Colonic mucosa (tissue), 4 donors: ENCODE measurements around the gene TJP2. TPM values are rescaled to one million over a fixed set of nuclear protein-coding genes. Genes with fewer than 3 reads are reported as not detected.

Experiments used
- DNase-seq: peaks from one replicate; pipeline ENCODE4 v3.0.0-alpha.2; 2020
- H3K27ac ChIP-seq: fragments of 200-600 bp; one replicate; pipeline ENCODE4 v1.8.0; 2021
- H3K27me3 ChIP-seq: fragments of 200-600 bp; one replicate; pipeline ENCODE4 v1.8.0; 2021
- H3K36me3 ChIP-seq: fragments of 200-600 bp; one replicate; pipeline ENCODE4 v1.8.0; 2021
- H3K4me1 ChIP-seq: fragments of 200-600 bp; one replicate; pipeline ENCODE4 v1.8.0; 2021; ENCODE audit warnings: mild to moderate bottlenecking
- H3K4me3 ChIP-seq: fragments of 200-600 bp; one replicate; pipeline ENCODE4 v1.8.0; 2021
- H3K9ac ChIP-seq, 2 donors: one replicate each; pipeline ENCODE4 v1.7.0; 2013; ENCODE audit warnings: control low read depth in 2 of 2, low read depth in 2 of 2, low read length in 2 of 2
- H3K9me3 ChIP-seq: fragments of 200-600 bp; one replicate; pipeline ENCODE4 v1.8.0; 2021
- CTCF ChIP-seq: fragments of 200-600 bp; IDR thresholded peaks from one replicate; pipeline ENCODE4 v1.8.0; 2022; ENCODE audit warnings: antibody characterized with exemption, mild to moderate bottlenecking
- intact Hi-C: fragments of 100-400 bp; cut with DNase I; formaldehyde crosslinking; loops from one replicate; pipeline ENCODE4 v1.14.1; 2022
- total RNA-seq, 2 donors: library from RNA; stranded (reverse); fragmentation: NEBNext Ultra II Directional in 1 of 2; extraction: Animal tissue kit (Norgen Biotek cat#: 25700) in 1 of 2; gene quantifications; one replicate each; pipeline ENCODE4 v1.2.1, GENCODE V29; 2021
- donor health status: healthy.
- donor health status: DM: no; HTN: no; CAD: no.
- donor health status: DM: no; HTN: no; CAD: no.

The TJP2 gene
- total RNA-seq, 2 donors from 2014 or later = 133 to 174 TPM

GRCh38 chr9:69172895-69173294 is 1.2 kb upstream of the TJP2 start:
- Histone ChIP-seq H3K27me3 (no peaks in the 10 kb centered on the region), H3K27ac (no peak overlapping the region), H3K36me3 (peaks cover 5% of the 10 kb centered on the region), H3K9ac (no peak overlapping the region), H3K4me3 (no peak overlapping the region), H3K4me1 (no peaks in the 10 kb centered on the region), H3K9me3 (no peaks in the 10 kb centered on the region)
- intact Hi-C loops = no loop called here
- no peak for DNase-seq
- no peak for TF ChIP-seq CTCF

- intact Hi-C loops = no loop called here
- peaks cover 5% of the 10 kb centered on the region for H3K36me3 ChIP-seq
- H3K27ac ChIP-seq = peak overlapping the region; percentile 38
- TF ChIP-seq CTCF = no peak
- H3K9ac ChIP-seq = no peak overlapping the region
- peak overlapping the region; percentile 46 for H3K4me3 ChIP-seq
- no peaks in the 10 kb centered on the region for H3K9me3 ChIP-seq
- no peak for DNase-seq
- peaks cover 2% of the 10 kb centered on the region for H3K4me1 ChIP-seq
- no peaks in the 10 kb centered on the region for H3K27me3 ChIP-seq
Measured at GRCh38 chr9:69173497-69173890, 583 bp upstream of the TJP2 start.

GRCh38 chr9:69174616-69175463 is 763 bp downstream of the TJP2 start:
- Histone ChIP-seq H3K27ac (no peak overlapping the region), H3K4me1 (peaks cover 8% of the 10 kb centered on the region), H3K4me3 (peak overlapping the region; percentile 46), H3K27me3 (no peaks in the 10 kb centered on the region), H3K9me3 (no peaks in the 10 kb centered on the region), H3K36me3 (peaks cover 5% of the 10 kb centered on the region), H3K9ac (peak overlapping the region; percentile 34 to 64)
- TF ChIP-seq CTCF = no peak
- DNase-seq = peak; percentile 28
- intact Hi-C loops = no loop called here

DNA sequence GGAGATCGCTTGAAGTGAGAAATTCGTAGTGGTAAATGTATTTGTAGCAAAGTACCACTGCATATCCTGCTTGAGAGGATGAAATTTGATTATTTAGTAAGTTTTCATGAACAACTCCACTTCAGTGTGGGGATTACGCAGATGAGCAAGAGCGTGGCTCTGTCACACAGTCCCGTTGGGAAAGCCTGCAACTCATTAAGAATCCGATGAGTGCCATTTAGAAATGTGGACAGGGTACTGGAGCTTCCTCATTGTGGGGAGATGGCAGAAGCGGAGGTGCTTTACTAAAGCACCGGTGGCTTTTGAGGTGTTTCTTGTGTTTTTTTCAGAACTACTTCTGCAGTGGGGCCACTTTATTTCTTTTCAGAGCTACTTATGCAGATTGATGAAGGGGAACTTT is 1.4 kb downstream of the TJP2 start:
- H3K36me3 ChIP-seq = peaks cover 5% of the 10 kb centered on the region
- peaks cover 8% of the 10 kb centered on the region for H3K4me1 ChIP-seq
- no peak overlapping the region for H3K4me3 ChIP-seq
- no peaks in the 10 kb centered on the region for H3K9me3 ChIP-seq
- H3K27ac ChIP-seq = no peak overlapping the region
- DNase-seq = no peak
- H3K9ac ChIP-seq = no peak overlapping the region
- intact Hi-C loops = no loop called here
- no peak for TF ChIP-seq CTCF
- H3K27me3 ChIP-seq = no peaks in the 10 kb centered on the region

DNA sequence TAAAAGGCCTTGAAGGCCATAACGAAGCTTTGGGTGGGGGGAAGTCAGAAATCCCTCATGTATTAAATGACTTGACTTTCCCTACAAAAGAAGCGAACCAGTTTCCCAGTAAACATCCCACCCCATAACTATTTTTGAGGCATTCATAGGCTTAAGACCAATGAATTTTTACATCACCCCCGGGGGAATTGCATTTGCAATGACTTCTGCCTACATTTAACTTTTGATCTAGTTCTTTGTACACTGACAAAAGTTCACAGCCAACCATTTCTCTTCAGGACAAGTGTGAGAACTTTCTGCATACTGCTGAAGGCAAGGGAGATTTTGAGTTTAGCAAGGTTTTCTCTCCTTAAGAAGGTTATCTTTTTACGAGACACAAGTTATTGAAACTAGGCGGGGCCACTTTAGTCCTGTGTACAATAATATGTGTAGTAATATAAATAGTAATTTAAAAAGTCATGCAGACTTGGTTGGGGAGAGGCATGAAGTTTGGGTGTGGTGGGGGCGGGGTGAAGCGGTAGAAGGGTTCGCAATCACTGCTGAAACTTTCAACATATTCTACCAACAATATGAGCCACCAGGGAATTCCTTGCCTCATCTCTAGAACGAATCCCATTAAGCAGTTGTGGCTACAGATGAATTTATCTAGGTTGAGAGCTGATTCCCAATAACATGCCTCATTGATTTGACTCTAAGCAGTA is 2.5 kb downstream of the TJP2 start:
- TF ChIP-seq CTCF = no peak
- no peak overlapping the region for H3K9ac ChIP-seq

More for the DNA sequence above, 2.5 kb downstream of the TJP2 start:
- Histone ChIP-seq H3K36me3 (peaks cover 5% of the 10 kb centered on the region), H3K4me1 (peaks cover 8% of the 10 kb centered on the region), H3K27ac (no peak overlapping the region), H3K4me3 (no peak overlapping the region), H3K9me3 (no peaks in the 10 kb centered on the region), H3K27me3 (no peaks in the 10 kb centered on the region)
- intact Hi-C loops = no loop called here
- no peak for DNase-seq
